Mammary epithelial cell (primary cell): ENCODE results near the gene OSBPL2.

Experiments used
- EZH2 ChIP-seq: IDR thresholded peaks from 2 replicates; pipeline ENCODE4 v1.6.1; 2012; ENCODE audit warnings: low read length, inconsistent platforms, borderline replicate concordance
- TF ChIP-seq, protein P1 (sequence below), 2 donors: IDR thresholded peaks in 1 of 2; conservative IDR thresholded peaks in 1 of 2; 2 replicates each; pipeline ENCODE4 v1.5.1; 2011 to 2012; ENCODE audit warnings: inconsistent platforms in 2 of 2, low read length in 2 of 2, mild to moderate bottlenecking in 2 of 2, control low read depth in 1 of 2, low read depth in 1 of 2; ENCODE audit not compliant: insufficient read depth in 1 of 2; ENCODE audit errors: extremely low read depth in 1 of 2

- TF ChIP-seq, protein P1, sequence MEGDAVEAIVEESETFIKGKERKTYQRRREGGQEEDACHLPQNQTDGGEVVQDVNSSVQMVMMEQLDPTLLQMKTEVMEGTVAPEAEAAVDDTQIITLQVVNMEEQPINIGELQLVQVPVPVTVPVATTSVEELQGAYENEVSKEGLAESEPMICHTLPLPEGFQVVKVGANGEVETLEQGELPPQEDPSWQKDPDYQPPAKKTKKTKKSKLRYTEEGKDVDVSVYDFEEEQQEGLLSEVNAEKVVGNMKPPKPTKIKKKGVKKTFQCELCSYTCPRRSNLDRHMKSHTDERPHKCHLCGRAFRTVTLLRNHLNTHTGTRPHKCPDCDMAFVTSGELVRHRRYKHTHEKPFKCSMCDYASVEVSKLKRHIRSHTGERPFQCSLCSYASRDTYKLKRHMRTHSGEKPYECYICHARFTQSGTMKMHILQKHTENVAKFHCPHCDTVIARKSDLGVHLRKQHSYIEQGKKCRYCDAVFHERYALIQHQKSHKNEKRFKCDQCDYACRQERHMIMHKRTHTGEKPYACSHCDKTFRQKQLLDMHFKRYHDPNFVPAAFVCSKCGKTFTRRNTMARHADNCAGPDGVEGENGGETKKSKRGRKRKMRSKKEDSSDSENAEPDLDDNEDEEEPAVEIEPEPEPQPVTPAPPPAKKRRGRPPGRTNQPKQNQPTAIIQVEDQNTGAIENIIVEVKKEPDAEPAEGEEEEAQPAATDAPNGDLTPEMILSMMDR (conservative IDR thresholded peaks at IDR 0.05 in 1 of 2, IDR thresholded peaks at IDR 0.05 in 1 of 2; ENCODE audit: extremely low read depth in 1 of 2, insufficient read depth in 1 of 2, low read depth in 1 of 2, low read length in 2 of 2), result no peak
- no peak for TF ChIP-seq EZH2
Observed at GRCh38 chr20:62235001-62235776, 3.1 kb upstream of the OSBPL2 start.
